ENCODE measurements around the gene RAPGEF2. TPM values are rescaled to one million over a fixed set of nuclear protein-coding genes. Genes with fewer than 3 reads are reported as not detected.
"Not testable (repeated sequence)": the region's sequence is repeated elsewhere in the genome, so short reads cannot be mapped to it uniquely, and the experiment has no call there.

RAPGEF2 gene
- total and polyA plus RNA-seq, 9 of the 15 experiments (the other 6 are each of a cell fraction or from before 2014, with no cell fraction given) = 3.1 to 32.6 (median 23.1) TPM

- ATAC-seq = not testable (repeated sequence)
Observed at GRCh38 chr4:159315879-159316278, 213.0 kb downstream of the RAPGEF2 start.

More at GRCh38 chr4:159315879-159316278, 213.0 kb downstream of the RAPGEF2 start:
- TF ChIP-seq, protein P1, sequence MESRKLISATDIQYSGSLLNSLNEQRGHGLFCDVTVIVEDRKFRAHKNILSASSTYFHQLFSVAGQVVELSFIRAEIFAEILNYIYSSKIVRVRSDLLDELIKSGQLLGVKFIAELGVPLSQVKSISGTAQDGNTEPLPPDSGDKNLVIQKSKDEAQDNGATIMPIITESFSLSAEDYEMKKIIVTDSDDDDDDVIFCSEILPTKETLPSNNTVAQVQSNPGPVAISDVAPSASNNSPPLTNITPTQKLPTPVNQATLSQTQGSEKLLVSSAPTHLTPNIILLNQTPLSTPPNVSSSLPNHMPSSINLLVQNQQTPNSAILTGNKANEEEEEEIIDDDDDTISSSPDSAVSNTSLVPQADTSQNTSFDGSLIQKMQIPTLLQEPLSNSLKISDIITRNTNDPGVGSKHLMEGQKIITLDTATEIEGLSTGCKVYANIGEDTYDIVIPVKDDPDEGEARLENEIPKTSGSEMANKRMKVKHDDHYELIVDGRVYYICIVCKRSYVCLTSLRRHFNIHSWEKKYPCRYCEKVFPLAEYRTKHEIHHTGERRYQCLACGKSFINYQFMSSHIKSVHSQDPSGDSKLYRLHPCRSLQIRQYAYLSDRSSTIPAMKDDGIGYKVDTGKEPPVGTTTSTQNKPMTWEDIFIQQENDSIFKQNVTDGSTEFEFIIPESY (CRISPR knock-in tag; IDR thresholded peaks at IDR 0.05) = peak; percentile 77; the same call in 1 of the 2 replicates
- TF ChIP-seq RAD21 (CRISPR knock-in tag; conservative IDR thresholded peaks at IDR 0.05 in 1 of 2, IDR thresholded peaks at IDR 0.05 in 1 of 2) (peak in 1 of 2 experiments; percentile 37; a peak in 2 of 4 replicates), REST (IDR thresholded peaks at IDR 0.05; ENCODE audit: borderline replicate concordance) (0 out of 2 replicates have a peak, but pooled peaks have one; percentile 5), CTCF (IDR thresholded peaks at IDR 0.05 in 2 of 3, conservative IDR thresholded peaks at IDR 0.05 in 1 of 3; ENCODE audit: insufficient read depth in 2 of 3, low read depth in 1 of 3, low read length in 3 of 3) (peak; percentile 17 to 34 (median 22); a peak in 2 of 6 replicates)
- H3K4me2 ChIP-seq (ENCODE audit: insufficient read depth, low read length); POLR2A ChIA-PET; H3K36me3 ChIP-seq (ENCODE audit: control insufficient read depth, insufficient read depth, low read length); H3K9me1 ChIP-seq (ENCODE audit: control insufficient read depth, insufficient read depth, low read length); H3K27me3 ChIP-seq (ENCODE audit: control insufficient read depth in 2 of 2, insufficient read depth in 2 of 2, low read length in 2 of 2); H2AFZ ChIP-seq (ENCODE audit: low read depth, low read length); H3K4me1 ChIP-seq (replicated peaks in 1 of 2; ENCODE audit: control insufficient read depth in 2 of 2, insufficient read depth in 2 of 2, low read length in 2 of 2); FAIRE-seq; H3K4me3 ChIP-seq; intact Hi-C loops (cut with micrococcal nuclease); CTCF ChIA-PET (ENCODE audit: low intra/inter-chr PET ratio); H4K20me1 ChIP-seq (replicated peaks; ENCODE audit: control insufficient read depth, insufficient read depth, low read length); H3K27ac ChIP-seq (ENCODE audit: extremely low read depth, low read depth, low read length); H3K9me3 ChIP-seq (replicated peaks; ENCODE audit: control insufficient read depth, insufficient read depth, low read depth, low read length); BruUV-seq (replicated peaks); in situ Hi-C loops (cut with MboI); H3K9ac ChIP-seq (ENCODE audit: insufficient read depth in 1 of 2, low read depth in 2 of 2, low read length in 2 of 2); H3K79me2 ChIP-seq (ENCODE audit: control insufficient read depth, insufficient read depth, low read length); TF ChIP-seq REST (CRISPR knock-in tag; IDR thresholded peaks at IDR 0.05; ENCODE audit: low read depth): not testable (repeated sequence)
- peak in 1 of 4 experiments; percentile 5 for DNase-seq (ENCODE audit: extremely low read depth in 1 of 4, low spot score in 3 of 4)
- WGBS (ENCODE audit: insufficient coverage, low coverage, missing lambda C conversion rate) = 87% methylated on average over 10 of the region's 12 CpGs
